Measurements from ENCODE around the gene ADAD2.

- no peak for TF ChIP-seq CTCF (IDR thresholded peaks at IDR 0.05)
- TF ChIP-seq POLR2A (IDR thresholded peaks at IDR 0.05) = no peak
These were observed 6.6 kb downstream of the ADAD2 start for GRCh38 chr16:84197466-84198128.
